K562 (cell line): ENCODE data around the gene RNF13. TPM values are rescaled to one million over a fixed set of nuclear protein-coding genes. Genes with fewer than 3 reads are reported as not detected.

Experiments
- ATAC-seq: fragments of 200-7000 bp; cut with Tn5 transposase; 3 replicates; pipeline ENCODE4 v1.9.1; 2020; ENCODE audit warnings: moderate library complexity
- Bru-seq: library from RNA; stranded (reverse); fragments of 400-500 nt; gene quantifications from one replicate; lab custom pipeline; 2021; lab: Mats Ljungman, UMichigan
- BruChase-seq, 2 experiments: library from RNA; stranded (reverse); fragments of 400-500 nt; gene quantifications; one replicate each; lab custom pipeline; 2021; lab: Mats Ljungman, UMichigan
- BruUV-seq: library from RNA; stranded (reverse); fragments of 400-500 nt; replicated peaks from 2 replicates; lab custom pipeline; 2021; lab: Mats Ljungman, UMichigan
- CTCF ChIA-PET: fragments of 300-600 bp; formaldehyde crosslinking; extraction: SDS; loops from one replicate; lab custom pipeline; 2021; ENCODE audit warnings: low intra/inter-chr PET ratio; lab: Yijun Ruan, JAX
- POLR2A ChIA-PET: fragments of 300-600, 350-650 bp; sonication (Branson Sonifier 250); formaldehyde crosslinking; extraction: SDS; loops from one replicate; lab custom pipeline; 2021; ENCODE audit warnings: antibody characterized with exemption, inconsistent platforms; lab: Yijun Ruan, JAX
- DNase-seq, 4 experiments: peaks; one replicate each; pipeline versions ENCODE4 v3.0.0 to v3.0.0-alpha.2; 2011 to 2018; ENCODE audit warnings: low spot score in 3 of 4, mixed read lengths in 3 of 4; ENCODE audit errors: extremely low read depth in 1 of 4
- FAIRE-seq: peaks from 2 replicates; lab custom pipeline; 2011; peaks lifted over from hg19 to GRCh38; lab: Jason Lieb, UNC
- H2AFZ ChIP-seq: 2 replicates; pipeline ENCODE4 v1.6.0; 2011; ENCODE audit warnings: low read depth, low read length, control low read depth, inconsistent platforms
- H3K27ac ChIP-seq: fragments of 200-600 bp; 3 replicates; pipeline ENCODE4 v1.8.0; 2011; ENCODE audit warnings: low read depth, mild to moderate bottlenecking, control low read depth, inconsistent platforms, low read length, moderate library complexity, mixed read lengths; ENCODE audit errors: extremely low read depth
- H3K27me3 ChIP-seq, 2 experiments: fragments of 300-600 bp in 1 of 2; 2 replicates in 1 of 2; 3 replicates in 1 of 2; pipeline versions ENCODE4 v1.6.0 to v1.8.0; 2011; ENCODE audit warnings: inconsistent platforms in 2 of 2, low read length in 2 of 2, mild to moderate bottlenecking in 1 of 2, mixed read lengths in 1 of 2, moderate library complexity in 1 of 2; ENCODE audit not compliant: control insufficient read depth in 2 of 2, insufficient read depth in 2 of 2
- H3K36me3 ChIP-seq: fragments of 300-600 bp; 3 replicates; pipeline ENCODE4 v1.8.0; 2011; ENCODE audit warnings: mild to moderate bottlenecking, low read length, inconsistent platforms; ENCODE audit not compliant: control insufficient read depth, insufficient read depth
- H3K4me1 ChIP-seq, 2 experiments: fragments of 200-600 bp in 1 of 2; replicated peaks in 1 of 2; 2 replicates in 1 of 2; 3 replicates in 1 of 2; pipeline versions ENCODE4 v1.5.1 to v1.8.0; 2011; ENCODE audit warnings: inconsistent platforms in 2 of 2, low read length in 2 of 2, mild to moderate bottlenecking in 1 of 2, mixed read lengths in 1 of 2, moderate library complexity in 1 of 2; ENCODE audit not compliant: control insufficient read depth in 2 of 2, insufficient read depth in 2 of 2
- H3K4me2 ChIP-seq: 2 replicates; pipeline ENCODE4 v1.6.1; 2011; ENCODE audit warnings: low read length, control low read depth, inconsistent platforms, mixed read lengths; ENCODE audit not compliant: insufficient read depth
- H3K4me3 ChIP-seq: fragments of 200-600 bp; sonication (generic), shearing (Covaris generic); 2 replicates; pipeline ENCODE4 v1.5.1; 2016; ENCODE audit warnings: control low read depth, inconsistent platforms
- H3K79me2 ChIP-seq: fragments of 200-600 bp; 3 replicates; pipeline ENCODE4 v1.8.0; 2011; ENCODE audit warnings: low read length, inconsistent platforms; ENCODE audit not compliant: control insufficient read depth, insufficient read depth
- H3K9ac ChIP-seq, 2 experiments: 2 replicates each; pipeline versions ENCODE4 v1.6.0 to v1.6.1; 2011; ENCODE audit warnings: low read depth in 2 of 2, low read length in 2 of 2, control low read depth in 1 of 2, inconsistent platforms in 1 of 2, mild to moderate bottlenecking in 1 of 2, mixed read lengths in 1 of 2; ENCODE audit not compliant: insufficient read depth in 1 of 2
- H3K9me1 ChIP-seq: one replicate; pipeline ENCODE4 v1.6.0; 2011; ENCODE audit warnings: inconsistent platforms, mild to moderate bottlenecking, low read length, moderate library complexity; ENCODE audit not compliant: control insufficient read depth, insufficient read depth
- H3K9me3 ChIP-seq: replicated peaks from 2 replicates; pipeline ENCODE4 v1.5.1; 2011; ENCODE audit warnings: low read depth, low read length, inconsistent platforms; ENCODE audit not compliant: control insufficient read depth, insufficient read depth
- H4K20me1 ChIP-seq: replicated peaks from 2 replicates; pipeline ENCODE4 v1.6.1; 2011; ENCODE audit warnings: low read length, inconsistent platforms, mixed read lengths; ENCODE audit not compliant: control insufficient read depth, insufficient read depth
- CC2D1A ChIP-seq: fragments of 450-650 bp; IDR thresholded peaks from 2 replicates; pipeline ENCODE4 v1.6.1; 2017; ENCODE audit warnings: mild to moderate bottlenecking
- EWSR1 ChIP-seq: fragments of 450-650 bp; IDR thresholded peaks from 2 replicates; pipeline ENCODE4 v1.6.1; 2018; ENCODE audit warnings: borderline replicate concordance, mild to moderate bottlenecking, low read depth, moderate library complexity; ENCODE audit not compliant: partially characterized antibody
- KLF16 ChIP-seq: IDR thresholded peaks from 2 replicates; pipeline ENCODE4 v1.6.1; 2016; ENCODE audit warnings: antibody characterized with exemption
- whole genome bisulfite sequencing: fragments of 100-300 bp; shearing (Covaris generic); methylation state at CpG from one replicate; pipeline ENCODE4 v1.1.6; 2016; ENCODE audit warnings: low coverage, mixed read lengths; ENCODE audit not compliant: insufficient coverage; ENCODE audit errors: missing lambda C conversion rate; 5-methylcytosine and 5-hydroxymethylcytosine counted together
- in situ Hi-C: fragments of 300-500 bp; cut with MboI; formaldehyde crosslinking; loops from 4 replicates; pipeline ENCODE4 v1.15.0; 2018; ENCODE audit warnings: inconsistent platforms, mixed read lengths
- intact Hi-C: fragments of 100-400 bp; cut with micrococcal nuclease; formaldehyde crosslinking; loops from 2 replicates; pipeline ENCODE4 v1.14.2; 2022
- long read RNA-seq, 3 experiments: library from polyadenylated mRNA in 2 of 3; library from RNA in 1 of 3; unstranded in 2 of 3; stranded (forward) in 1 of 3; transcript quantifications; one replicate each; pipeline ENCODE4 v2.0.0, GENCODE V29; 2019 to 2022
- polyA minus RNA-seq, 3 experiments: library from RNA; depleted of rRNA, polyadenylated mRNA; stranded (reverse); fragments of >200 nt; gene quantifications; 2 replicates each; pipeline ENCODE4 v1.2.3, GENCODE V29; 2011
- polyA plus RNA-seq, 8 experiments: library from polyadenylated mRNA; depleted of rRNA in 4 of 8; stranded (reverse) in 5 of 8; unstranded in 3 of 8; fragments of >200 nt; fragmentation: Nextera tagmentation in 2 of 8; fragmentation: Illumina TruSeq in 1 of 8; extraction: Ambion mirVana in 2 of 8; extraction: Trizol in 1 of 8; gene quantifications; 2 replicates each; pipeline versions ENCODE4 v1.2.1 to v1.2.3, GENCODE V29; 2011 to 2014; ENCODE audit warnings: inconsistent platforms in 1 of 8, missing spikeins in 1 of 8
- total RNA-seq, 7 experiments: library from RNA; depleted of rRNA in 6 of 7; stranded (reverse); fragments of >200 nt in 6 of 7; fragmentation: Illumina TruSeq in 2 of 7; extraction: Trizol in 2 of 7; gene quantifications; 2 replicates each; pipeline versions ENCODE4 v1.2.1 to v1.2.3, GENCODE V29; 2011 to 2021; ENCODE audit warnings: low replicate concordance in 1 of 7
- TF ChIP-seq, protein P1 (sequence below), 2 experiments: fragments of 450-650 bp; conservative IDR thresholded peaks; 2 replicates each; pipeline ENCODE4 v1.6.1; 2017; ENCODE audit warnings: mild to moderate bottlenecking in 2 of 2, moderate library complexity in 2 of 2
- TF ChIP-seq, protein P2 (sequence below): fragments of 450-650 bp; IDR thresholded peaks from 2 replicates; pipeline ENCODE4 v1.6.1; 2016; ENCODE audit warnings: mild to moderate bottlenecking
- TF ChIP-seq, protein P3 (sequence below), 3 experiments: IDR thresholded peaks in 2 of 3; conservative IDR thresholded peaks in 1 of 3; 2 replicates each; pipeline ENCODE4 v1.5.1; 2011 to 2012; ENCODE audit warnings: low read length in 3 of 3, mild to moderate bottlenecking in 3 of 3, control low read depth in 2 of 3, improper control_type of control experiment in 1 of 3, inconsistent platforms in 1 of 3, low read depth in 1 of 3, mixed read lengths in 1 of 3, moderate library complexity in 1 of 3; ENCODE audit not compliant: insufficient read depth in 2 of 3

Gene RNF13
- total RNA-seq (2011; cell fraction: chromatin; rRNA removed; ENCODE audit: low replicate concordance): 15.2 and 26.2 TPM in 2 replicates
- total RNA-seq (2011; cell fraction: nucleolus; rRNA removed): 16.5 and 18.6 TPM in 2 replicates
- total RNA-seq (2011; cell fraction: nucleoplasm; rRNA removed): 25.7 and 28.9 TPM in 2 replicates
- total RNA-seq (2014; rRNA removed) (14.1 and 16.8 TPM in 2 replicates), total RNA-seq (2014; rRNA removed; fragmentation: Illumina TruSeq; extraction: Trizol) (19.8 and 22.0 TPM in 2 replicates), total RNA-seq (2015; rRNA removed; fragmentation: Illumina TruSeq; extraction: Trizol) (18.4 and 20.3 TPM in 2 replicates), total RNA-seq (2021) (14.8 and 18.2 TPM in 2 replicates), polyA plus RNA-seq (2011; rRNA removed) (16.5 and 18.9 TPM in 2 replicates), polyA plus RNA-seq (2014; fragmentation: Illumina TruSeq; extraction: Trizol) (14.7 and 15.7 TPM in 2 replicates), polyA plus RNA-seq (2014; fragmentation: Nextera tagmentation; extraction: Ambion mirVana) (10 to 100 TPM; 33.2 to 35.8 TPM), polyA plus RNA-seq (2014; rRNA removed) (10.5 and 12.7 TPM in 2 replicates), polyA minus RNA-seq (2011; rRNA and poly(A)+ RNA removed) (33.9 and 36.3 TPM in 2 replicates), Bru-seq, nascent RNA (percentile 66 among the genes with signal in this experiment), BruChase-seq, experiment 1, labeled RNA remaining after a 2-hour chase (percentile 65 among the genes with signal in this experiment), BruChase-seq, experiment 2, labeled RNA remaining after a 6-hour chase (percentile 61 among the genes with signal in this experiment)
- polyA plus RNA-seq (2011; cell fraction: cytosol; rRNA removed): 7.7 and 8.4 TPM in 2 replicates
- polyA plus RNA-seq (2011; cell fraction: nucleus; rRNA removed): 7.1 and 9.1 TPM in 2 replicates
- 16.4 and 18.0 TPM in 2 replicates for polyA plus RNA-seq (2012)
- polyA minus RNA-seq (2011; cell fraction: cytosol; rRNA and poly(A)+ RNA removed): 6.8 and 10.6 TPM in 2 replicates
- 14.9 and 23.3 TPM in 2 replicates for polyA minus RNA-seq (2011; cell fraction: nucleus; rRNA and poly(A)+ RNA removed)
- long read RNA-seq, experiment 1, transcript RNF13-203 (10 exons, 2,843 nt): major isoform, 32 of 68 reads
- long read RNA-seq, experiment 1, transcript RNF13-212 (10 exons, 1,027 nt): minor isoform, 12 of 68 reads
- long read RNA-seq, experiment 1, transcript RNF13-208 (9 exons, 767 nt): minor isoform, 5 of 68 reads
- long read RNA-seq, experiment 1, partial matches to known transcripts: 3 of 68 reads
- long read RNA-seq, experiment 1, other reads (novel, unspliced or antisense): 13 of 68 reads
- long read RNA-seq, experiment 2, partial matches to known transcripts: 0 of 7 reads
- long read RNA-seq, experiment 2, other reads (novel, unspliced or antisense): 6 of 7 reads
- long read RNA-seq, experiment 3, transcript RNF13-203 (10 exons, 2,843 nt): major isoform, 6 of 14 reads
- long read RNA-seq, experiment 3, partial matches to known transcripts: 1 of 14 reads
- long read RNA-seq, experiment 3, other reads (novel, unspliced or antisense): 4 of 14 reads

GRCh38 chr3:149812606-149813366 is at the start of gene RNF13:
RNF13 (plus strand) TSS chr3:149813215; CDS start chr3:149846027, 32,812 bp downstream.
- in situ Hi-C loops (no loop called here), intact Hi-C loops (no loop called here)
- DNase-seq (peak; percentile 89 to 94 (median 92)), FAIRE-seq (peak; percentile 66), ATAC-seq (peak; percentile 99)
- CTCF ChIA-PET: no interaction called here
- peaks cover 0 to 8% of the 10 kb centered on the region in 2 experiments; a peak in 3 of 5 replicates for H3K4me1 ChIP-seq
- peak within 1 kb of the TSS; percentile 64 to 92 for H3K9ac ChIP-seq
- peaks cover 22% of the 10 kb centered on the region for H3K79me2 ChIP-seq
- POLR2A ChIA-PET: interaction anchor here (0.7 to 1.1 kb wide), 3 partner anchors 11 to 1386 kb away, joined by 3 to 5 read pairs (median 3); no protein-coding TSS in a partner anchor
- H3K4me2 ChIP-seq: peak within 1 kb of the TSS; percentile 91
- 38% methylated on average over 48 of the region's 56 CpGs for WGBS
- peak within 1 kb of the TSS; percentile 66 for H3K27ac ChIP-seq
- no TSS peak for BruUV-seq
- no peaks in the 10 kb centered on the region for H3K27me3 ChIP-seq
- H4K20me1 ChIP-seq: no peaks in the 10 kb centered on the region
- peak within 1 kb of the TSS; percentile 65 for H3K4me3 ChIP-seq
- H3K9me1 ChIP-seq: no peaks in the 10 kb centered on the region
- H3K36me3 ChIP-seq: no peaks in the 10 kb centered on the region
- peak within 1 kb of the TSS; percentile 99 for H2AFZ ChIP-seq
- H3K9me3 ChIP-seq: no peaks in the 10 kb centered on the region
- TF ChIP-seq, protein P1, sequence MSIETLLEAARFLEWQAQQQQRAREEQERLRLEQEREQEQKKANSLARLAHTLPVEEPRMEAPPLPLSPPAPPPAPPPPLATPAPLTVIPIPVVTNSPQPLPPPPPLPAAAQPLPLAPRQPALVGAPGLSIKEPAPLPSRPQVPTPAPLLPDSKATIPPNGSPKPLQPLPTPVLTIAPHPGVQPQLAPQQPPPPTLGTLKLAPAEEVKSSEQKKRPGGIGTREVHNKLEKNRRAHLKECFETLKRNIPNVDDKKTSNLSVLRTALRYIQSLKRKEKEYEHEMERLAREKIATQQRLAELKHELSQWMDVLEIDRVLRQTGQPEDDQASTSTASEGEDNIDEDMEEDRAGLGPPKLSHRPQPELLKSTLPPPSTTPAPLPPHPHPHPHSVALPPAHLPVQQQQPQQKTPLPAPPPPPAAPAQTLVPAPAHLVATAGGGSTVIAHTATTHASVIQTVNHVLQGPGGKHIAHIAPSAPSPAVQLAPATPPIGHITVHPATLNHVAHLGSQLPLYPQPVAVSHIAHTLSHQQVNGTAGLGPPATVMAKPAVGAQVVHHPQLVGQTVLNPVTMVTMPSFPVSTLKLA (conservative IDR thresholded peaks at IDR 0.05): peak in 1 of 2 experiments; percentile 45; a peak in 2 of 4 replicates
- TF ChIP-seq, protein P2, sequence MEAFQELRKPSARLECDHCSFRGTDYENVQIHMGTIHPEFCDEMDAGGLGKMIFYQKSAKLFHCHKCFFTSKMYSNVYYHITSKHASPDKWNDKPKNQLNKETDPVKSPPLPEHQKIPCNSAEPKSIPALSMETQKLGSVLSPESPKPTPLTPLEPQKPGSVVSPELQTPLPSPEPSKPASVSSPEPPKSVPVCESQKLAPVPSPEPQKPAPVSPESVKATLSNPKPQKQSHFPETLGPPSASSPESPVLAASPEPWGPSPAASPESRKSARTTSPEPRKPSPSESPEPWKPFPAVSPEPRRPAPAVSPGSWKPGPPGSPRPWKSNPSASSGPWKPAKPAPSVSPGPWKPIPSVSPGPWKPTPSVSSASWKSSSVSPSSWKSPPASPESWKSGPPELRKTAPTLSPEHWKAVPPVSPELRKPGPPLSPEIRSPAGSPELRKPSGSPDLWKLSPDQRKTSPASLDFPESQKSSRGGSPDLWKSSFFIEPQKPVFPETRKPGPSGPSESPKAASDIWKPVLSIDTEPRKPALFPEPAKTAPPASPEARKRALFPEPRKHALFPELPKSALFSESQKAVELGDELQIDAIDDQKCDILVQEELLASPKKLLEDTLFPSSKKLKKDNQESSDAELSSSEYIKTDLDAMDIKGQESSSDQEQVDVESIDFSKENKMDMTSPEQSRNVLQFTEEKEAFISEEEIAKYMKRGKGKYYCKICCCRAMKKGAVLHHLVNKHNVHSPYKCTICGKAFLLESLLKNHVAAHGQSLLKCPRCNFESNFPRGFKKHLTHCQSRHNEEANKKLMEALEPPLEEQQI: peak; percentile 49; the same call in 1 of the 2 replicates
- no peak for TF ChIP-seq CC2D1A
- TF ChIP-seq, protein P3, sequence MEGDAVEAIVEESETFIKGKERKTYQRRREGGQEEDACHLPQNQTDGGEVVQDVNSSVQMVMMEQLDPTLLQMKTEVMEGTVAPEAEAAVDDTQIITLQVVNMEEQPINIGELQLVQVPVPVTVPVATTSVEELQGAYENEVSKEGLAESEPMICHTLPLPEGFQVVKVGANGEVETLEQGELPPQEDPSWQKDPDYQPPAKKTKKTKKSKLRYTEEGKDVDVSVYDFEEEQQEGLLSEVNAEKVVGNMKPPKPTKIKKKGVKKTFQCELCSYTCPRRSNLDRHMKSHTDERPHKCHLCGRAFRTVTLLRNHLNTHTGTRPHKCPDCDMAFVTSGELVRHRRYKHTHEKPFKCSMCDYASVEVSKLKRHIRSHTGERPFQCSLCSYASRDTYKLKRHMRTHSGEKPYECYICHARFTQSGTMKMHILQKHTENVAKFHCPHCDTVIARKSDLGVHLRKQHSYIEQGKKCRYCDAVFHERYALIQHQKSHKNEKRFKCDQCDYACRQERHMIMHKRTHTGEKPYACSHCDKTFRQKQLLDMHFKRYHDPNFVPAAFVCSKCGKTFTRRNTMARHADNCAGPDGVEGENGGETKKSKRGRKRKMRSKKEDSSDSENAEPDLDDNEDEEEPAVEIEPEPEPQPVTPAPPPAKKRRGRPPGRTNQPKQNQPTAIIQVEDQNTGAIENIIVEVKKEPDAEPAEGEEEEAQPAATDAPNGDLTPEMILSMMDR (IDR thresholded peaks at IDR 0.05 in 2 of 3, conservative IDR thresholded peaks at IDR 0.05 in 1 of 3; ENCODE audit: insufficient read depth in 2 of 3, low read depth in 1 of 3, low read length in 3 of 3): no peak
- TF ChIP-seq KLF16: no peak
- no peak for TF ChIP-seq EWSR1
